Mononuclear cell (primary cell): Measurements from ENCODE around the gene TUFM. TPM values are rescaled to one million over a fixed set of nuclear protein-coding genes. Genes with fewer than 3 reads are reported as not detected.
"Not testable (repeated sequence)": the region's sequence is repeated elsewhere in the genome, so short reads cannot be mapped to it uniquely, and the experiment has no call there.

Source experiments
- H3K27me3 ChIP-seq: 2 replicates; pipeline ENCODE4 v1.6.0; 2011; ENCODE audit warnings: low read length, control low read depth; ENCODE audit not compliant: insufficient read depth
- H3K4me1 ChIP-seq: 2 replicates; pipeline ENCODE4 v1.5.1; 2011; ENCODE audit warnings: mild to moderate bottlenecking, low read length, control low read depth; ENCODE audit not compliant: insufficient read depth
- H3K4me3 ChIP-seq: 2 replicates; pipeline ENCODE4 v1.5.1; 2011; ENCODE audit warnings: mild to moderate bottlenecking, low read length, moderate library complexity
- H3K9me3 ChIP-seq: 2 replicates; pipeline ENCODE4 v1.5.1; 2011; ENCODE audit warnings: low read depth, mild to moderate bottlenecking, control low read depth, low read length
- total RNA-seq: library from RNA; depleted of rRNA; stranded (reverse); fragments of >200 nt; gene quantifications from one replicate; pipeline ENCODE4 v1.2.3, GENCODE V29; 2012

Gene TUFM
- total RNA-seq, 1 donor, result 62.5 TPM

DNA sequence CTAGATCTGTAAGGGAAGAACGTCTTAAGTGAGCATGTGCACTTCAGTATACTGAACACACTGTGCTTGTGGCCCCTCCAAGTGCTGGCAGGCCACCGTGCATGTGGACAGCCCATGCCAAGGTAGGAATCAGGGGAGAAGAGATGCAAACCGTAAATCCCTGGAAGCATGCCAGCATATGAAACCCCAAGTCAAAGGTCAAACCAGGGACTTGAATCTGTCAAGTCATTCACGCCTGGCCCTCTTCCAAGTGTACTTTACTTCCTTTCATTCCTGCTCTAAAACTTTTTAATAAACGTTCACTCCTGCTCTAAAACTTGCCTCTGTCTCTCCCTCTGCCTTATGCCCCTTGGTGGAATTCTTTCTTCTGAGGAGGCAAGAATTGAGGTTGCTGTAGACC is 26.1 kb downstream of the TUFM start:
- Histone ChIP-seq H3K27me3 (no peaks in the 10 kb centered on the region), H3K9me3 (no peaks in the 10 kb centered on the region), H3K4me3 (no peak overlapping the region), H3K4me1 (peaks cover 27% of the 10 kb centered on the region)

GRCh38 chr16:28807445-28808120 is 38.6 kb downstream of the TUFM start:
- not testable (repeated sequence) for H3K27me3 ChIP-seq, H3K4me3 ChIP-seq, H3K9me3 ChIP-seq, H3K4me1 ChIP-seq

DNA sequence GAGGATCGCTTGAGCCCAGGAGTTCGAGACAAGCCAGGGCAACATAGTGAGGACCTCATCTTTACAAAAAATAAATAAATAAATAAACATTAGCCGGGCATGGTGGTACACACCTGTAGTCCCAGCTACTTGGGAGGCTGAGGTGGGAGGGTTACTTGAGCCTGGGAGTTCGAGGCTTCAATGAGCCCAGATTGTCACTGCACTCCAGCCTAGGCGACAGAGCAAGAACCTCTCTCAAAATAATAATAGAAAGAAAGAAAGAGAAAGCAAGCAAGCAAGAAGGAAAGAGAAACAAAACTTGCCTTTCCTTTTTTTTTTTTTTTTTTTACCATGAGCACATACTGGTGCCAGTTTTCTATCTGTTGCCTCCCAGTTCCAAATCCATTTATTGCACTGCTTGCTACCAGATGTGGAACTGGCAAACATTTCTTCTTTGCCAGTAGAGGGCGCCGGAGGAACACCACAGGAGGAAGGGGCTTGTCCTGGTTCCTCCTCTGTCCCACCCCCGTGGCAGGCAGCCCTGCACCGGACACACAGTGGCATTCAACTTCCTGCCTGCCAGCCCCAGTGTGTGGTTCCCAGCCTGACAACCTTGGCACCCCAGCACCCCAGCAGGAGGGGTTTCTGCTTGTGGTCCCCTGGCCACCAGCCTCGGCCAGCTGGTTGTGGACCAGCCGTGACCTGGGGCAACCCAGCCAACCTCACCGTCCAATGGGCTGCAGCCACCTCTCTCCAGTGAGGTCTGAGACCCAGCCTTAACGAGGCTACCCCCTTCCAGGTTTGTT is 43.7 kb downstream of the TUFM start:
- H3K4me1 ChIP-seq, H3K9me3 ChIP-seq: not testable (repeated sequence)

More for the DNA sequence above, 43.7 kb downstream of the TUFM start:
- not testable (repeated sequence) for H3K4me3 ChIP-seq, H3K27me3 ChIP-seq

Other genes starting within 250 kb of the TUFM start
- gene SULT1A2, start 249.3 kb downstream of the TUFM start, total RNA-seq, result 1.6 TPM
- 53.4 TPM for gene SULT1A1, start 236.3 kb downstream of the TUFM start, total RNA-seq
- 0.10 TPM for gene NPIPB8, start 208.3 kb downstream of the TUFM start, total RNA-seq
- gene EIF3C, start 134.9 kb downstream of the TUFM start, total RNA-seq, result 50.6 TPM
- gene NPIPB9, start 94.6 kb downstream of the TUFM start, total RNA-seq, result 15.5 TPM
- gene ATXN2L, start 23.3 kb downstream of the TUFM start, total RNA-seq, result 85.7 TPM
- 12.1 TPM for gene SH2B1, start 17.5 kb upstream of the TUFM start, total RNA-seq
- 0.52 TPM for gene ATP2A1, start 32.1 kb upstream of the TUFM start, total RNA-seq
- gene RABEP2, start 78.9 kb upstream of the TUFM start, total RNA-seq, result 16.3 TPM
- 6.6 TPM for gene CD19, start 85.6 kb upstream of the TUFM start, total RNA-seq
- 31.5 TPM for gene NFATC2IP, start 104.6 kb upstream of the TUFM start, total RNA-seq
- gene SPNS1, start 128.4 kb upstream of the TUFM start, total RNA-seq, result 18.7 TPM
- gene LAT, start 138.7 kb upstream of the TUFM start, total RNA-seq, result 34.0 TPM